Right lobe of liver (tissue), 4 donors: ENCODE measurements around the gene BLTP2.

ENCODE experiments used
- CTCF ChIP-seq, 4 donors: fragments of 200-600 bp in 3 of 4; fragments of 450-650 bp in 1 of 4; IDR thresholded peaks; one replicate each; pipeline versions ENCODE4 v1.5.1 to v1.8.0; 2016 to 2022; ENCODE audit warnings: antibody characterized with exemption in 4 of 4, mild to moderate bottlenecking in 2 of 4
- POLR2A ChIP-seq: fragments of 450-650 bp; IDR thresholded peaks from one replicate; pipeline ENCODE4 v1.6.1; 2017; ENCODE audit warnings: antibody characterized with exemption, mild to moderate bottlenecking
- donor health status: DM: no; HTN: no; CAD: no.
- donor health status: DM: no; HTN: no; CAD: no.
- donor health status: DM: no; HTN: yes; CAD: no.

GRCh38 chr17:28622186-28622585 lies 22.8 kb downstream of the BLTP2 start:
- TF ChIP-seq CTCF (IDR thresholded peaks at IDR 0.05) (no peak), POLR2A (no peak)
